ENCODE measurements around the gene TTC38.

TTC38 gene

DNA sequence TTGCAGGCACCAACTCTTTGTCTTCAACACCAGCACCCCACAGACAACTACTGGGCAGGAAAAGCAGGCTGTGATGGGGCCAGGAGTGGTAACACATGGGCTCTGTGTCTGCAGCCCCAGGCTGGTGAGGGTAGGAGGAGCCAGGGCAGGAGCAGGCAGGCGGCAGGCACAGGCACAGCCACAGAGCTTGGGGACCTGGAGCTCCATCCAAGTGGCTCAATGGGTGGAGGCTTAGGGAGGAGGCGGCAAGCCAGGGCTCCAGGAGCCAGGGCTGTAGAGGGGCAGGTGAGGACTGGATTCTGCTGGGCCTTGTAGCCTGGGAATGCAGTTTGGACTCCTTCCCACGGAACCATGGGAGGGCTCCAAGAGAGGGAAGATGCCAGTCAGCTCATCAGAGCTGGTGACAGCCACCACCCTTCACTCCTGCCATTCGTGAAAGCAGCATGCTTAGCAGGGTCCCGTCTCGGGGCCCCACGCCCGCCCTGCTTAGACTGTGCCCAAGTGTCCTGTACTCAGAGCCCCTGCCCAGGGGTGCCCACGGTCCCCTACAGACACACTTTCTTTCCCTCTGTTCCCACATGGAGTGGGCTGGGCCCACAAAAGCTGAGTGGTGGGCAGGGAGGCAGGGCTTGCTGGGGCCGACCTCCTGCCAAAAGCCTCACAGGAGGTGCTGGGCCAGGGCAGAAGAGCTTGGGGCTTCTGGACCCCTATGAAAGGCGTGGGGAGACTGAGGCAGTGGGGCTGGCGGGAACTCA is 12.4 kb downstream of the TTC38 start:
- DNase-seq (ENCODE audit: low spot score) = no peak
- TF ChIP-seq, protein P1, sequence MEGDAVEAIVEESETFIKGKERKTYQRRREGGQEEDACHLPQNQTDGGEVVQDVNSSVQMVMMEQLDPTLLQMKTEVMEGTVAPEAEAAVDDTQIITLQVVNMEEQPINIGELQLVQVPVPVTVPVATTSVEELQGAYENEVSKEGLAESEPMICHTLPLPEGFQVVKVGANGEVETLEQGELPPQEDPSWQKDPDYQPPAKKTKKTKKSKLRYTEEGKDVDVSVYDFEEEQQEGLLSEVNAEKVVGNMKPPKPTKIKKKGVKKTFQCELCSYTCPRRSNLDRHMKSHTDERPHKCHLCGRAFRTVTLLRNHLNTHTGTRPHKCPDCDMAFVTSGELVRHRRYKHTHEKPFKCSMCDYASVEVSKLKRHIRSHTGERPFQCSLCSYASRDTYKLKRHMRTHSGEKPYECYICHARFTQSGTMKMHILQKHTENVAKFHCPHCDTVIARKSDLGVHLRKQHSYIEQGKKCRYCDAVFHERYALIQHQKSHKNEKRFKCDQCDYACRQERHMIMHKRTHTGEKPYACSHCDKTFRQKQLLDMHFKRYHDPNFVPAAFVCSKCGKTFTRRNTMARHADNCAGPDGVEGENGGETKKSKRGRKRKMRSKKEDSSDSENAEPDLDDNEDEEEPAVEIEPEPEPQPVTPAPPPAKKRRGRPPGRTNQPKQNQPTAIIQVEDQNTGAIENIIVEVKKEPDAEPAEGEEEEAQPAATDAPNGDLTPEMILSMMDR (IDR thresholded peaks at IDR 0.05; ENCODE audit: borderline replicate concordance, control extremely low read depth, extremely low read depth, insufficient read depth, missing control alignments) = no peak
- in situ Hi-C loops (cut with MboI; ENCODE audit: low sequenced_read_pairs, unreplicated experiment) = no loop called here

DNA sequence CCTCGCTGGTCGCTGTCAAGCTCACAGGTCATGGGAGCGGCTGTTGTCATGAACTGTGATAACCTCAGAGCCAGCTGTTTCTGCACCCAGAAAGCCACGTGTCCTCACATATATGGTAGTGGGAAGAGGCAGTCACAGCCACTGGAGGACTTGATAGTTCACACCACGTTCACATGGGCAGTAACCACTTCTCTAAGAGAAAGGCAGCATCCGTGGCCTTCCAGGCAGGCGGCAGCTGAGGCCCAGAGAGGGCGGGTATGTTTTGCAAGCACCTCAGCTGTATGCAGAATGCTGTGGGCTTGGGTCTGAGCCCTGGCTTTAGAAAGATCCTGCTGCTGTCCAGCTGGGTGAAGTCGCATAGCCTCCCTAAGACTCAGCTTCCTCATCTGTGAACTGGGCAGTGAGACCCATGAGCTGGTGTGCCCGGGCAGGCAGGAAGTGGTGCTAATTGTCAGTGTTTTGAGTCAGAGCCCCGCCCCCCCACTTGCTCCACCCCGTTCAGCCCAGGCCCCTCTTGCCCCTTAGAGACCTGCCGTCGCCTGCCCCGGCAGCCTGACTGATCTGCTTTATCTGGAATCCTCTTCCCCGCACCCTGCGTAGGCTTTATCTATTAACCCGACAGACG is 13.3 kb downstream of the TTC38 start:
- in situ Hi-C loops (cut with MboI; ENCODE audit: low sequenced_read_pairs, unreplicated experiment) = no loop called here
- peak; percentile 62 for DNase-seq (ENCODE audit: low spot score)

DNA sequence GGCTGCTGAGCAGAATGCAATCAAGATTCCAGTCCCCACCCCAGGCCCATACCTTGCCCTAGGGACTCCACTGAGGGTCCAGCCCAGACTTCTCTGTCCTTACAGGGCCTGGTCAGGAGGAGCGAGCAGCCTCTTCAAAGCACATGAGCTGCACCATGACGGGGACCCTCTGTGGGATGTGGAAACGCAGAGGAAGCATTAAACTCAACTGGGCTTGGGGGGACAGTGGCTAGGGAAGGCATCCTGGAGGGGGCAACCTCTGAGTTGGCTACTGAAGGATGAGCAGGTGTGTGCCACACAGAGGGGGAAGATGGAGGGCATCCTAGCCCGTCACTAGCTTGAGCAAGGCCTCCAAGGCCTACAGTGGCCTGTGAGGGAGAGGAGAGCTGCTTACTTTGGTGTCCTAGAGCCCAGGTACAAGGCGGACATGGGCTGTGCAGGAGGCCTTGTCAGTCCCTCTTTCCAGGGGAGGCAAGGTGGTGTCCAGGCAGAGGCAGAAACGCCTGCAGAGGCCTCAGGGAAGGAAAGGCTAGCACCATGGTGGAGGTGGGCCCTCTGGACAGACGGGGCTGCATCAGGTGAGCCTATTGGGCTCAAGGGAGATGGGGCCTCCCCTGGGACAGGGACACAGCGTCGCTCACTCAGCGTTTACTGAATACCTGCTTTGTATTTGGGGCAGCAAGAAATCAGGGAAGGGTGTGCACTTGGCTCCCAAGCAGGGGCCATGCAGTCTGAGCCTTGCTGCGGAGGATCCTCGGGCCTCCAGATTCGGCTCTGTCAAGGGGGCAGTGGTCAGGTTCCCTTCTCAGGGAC is 14.3 kb downstream of the TTC38 start:
- in situ Hi-C loops (cut with MboI; ENCODE audit: low sequenced_read_pairs, unreplicated experiment) = no loop called here
- DNase-seq (ENCODE audit: low spot score) = no peak

More for the DNA sequence above, 13.3 kb downstream of the TTC38 start:
- TF ChIP-seq, protein P1 (IDR thresholded peaks at IDR 0.05; ENCODE audit: borderline replicate concordance, control extremely low read depth, extremely low read depth, insufficient read depth, missing control alignments) = no peak

DNA sequence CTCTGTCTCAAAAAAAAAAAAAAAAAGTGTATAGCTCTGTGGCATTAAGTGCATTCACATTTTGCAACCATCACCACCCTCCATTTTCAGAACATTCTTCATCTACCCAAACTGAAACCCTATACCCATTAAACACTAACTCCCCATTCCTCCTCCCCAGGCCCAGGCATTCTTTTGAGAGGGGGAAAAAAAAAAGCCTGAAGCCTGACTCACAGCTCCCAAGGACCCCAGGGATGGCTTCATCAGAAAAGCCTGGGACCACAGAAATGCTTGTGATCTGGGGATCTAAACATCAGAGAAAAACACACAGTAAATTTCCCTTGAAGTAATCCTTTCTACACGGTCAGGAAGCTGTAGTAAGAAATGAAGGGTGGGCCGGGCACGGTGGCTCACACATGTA is 18.2 kb downstream of the TTC38 start:
- in situ Hi-C loops (cut with MboI; ENCODE audit: low sequenced_read_pairs, unreplicated experiment) = no loop called here
- DNase-seq (ENCODE audit: low spot score) = no peak
- TF ChIP-seq, protein P1 (IDR thresholded peaks at IDR 0.05; ENCODE audit: borderline replicate concordance, control extremely low read depth, extremely low read depth, insufficient read depth, missing control alignments) = no peak

More for the DNA sequence above, 14.3 kb downstream of the TTC38 start:
- TF ChIP-seq, protein P1 (IDR thresholded peaks at IDR 0.05; ENCODE audit: borderline replicate concordance, control extremely low read depth, extremely low read depth, insufficient read depth, missing control alignments) = no peak

DNA sequence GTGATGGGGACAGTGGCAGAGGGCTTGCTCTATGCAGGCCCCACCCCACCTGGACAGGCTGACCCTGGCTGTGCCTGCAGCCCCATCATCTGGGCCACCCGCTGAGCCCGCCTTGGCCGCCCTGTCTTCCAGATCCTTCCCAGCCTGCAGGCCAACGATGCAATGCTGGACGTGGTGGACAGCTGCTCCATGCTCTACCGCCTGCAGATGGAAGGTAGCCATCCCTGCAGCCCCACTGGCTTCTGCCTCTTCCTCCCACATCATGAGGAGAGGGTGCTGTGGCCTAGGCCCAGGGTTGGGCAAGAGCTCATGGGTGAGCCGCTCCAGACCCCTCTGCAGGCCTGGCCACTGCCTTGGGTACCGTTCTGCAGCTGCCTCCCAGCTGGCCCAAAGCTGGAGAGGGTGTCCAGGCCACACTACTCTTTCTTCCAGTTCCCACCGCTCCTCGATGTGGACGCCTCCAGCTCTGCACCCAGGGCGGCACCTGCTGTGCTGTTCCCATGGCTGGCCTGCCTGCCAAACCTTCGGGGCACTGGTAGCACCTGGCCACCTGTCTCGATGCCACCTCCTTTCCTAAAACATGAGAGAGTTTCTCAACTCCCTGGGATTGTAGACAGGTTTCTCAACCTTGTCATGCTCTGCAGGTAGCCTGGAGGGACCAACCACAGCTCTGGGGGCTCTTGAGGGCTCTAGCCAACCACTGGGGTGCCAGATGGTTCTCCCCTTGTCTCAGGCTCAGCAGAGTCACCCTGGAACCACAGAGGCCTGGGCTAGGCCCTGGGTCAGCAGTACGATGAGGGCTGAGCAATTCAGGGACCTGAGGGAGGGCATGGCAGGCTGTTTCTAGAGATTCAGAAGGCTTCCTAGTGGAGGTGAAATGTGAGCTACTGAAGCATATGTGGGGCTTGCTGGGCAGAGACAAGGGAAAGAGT is 19.4 kb downstream of the TTC38 start:
- TF ChIP-seq, protein P1 (IDR thresholded peaks at IDR 0.05; ENCODE audit: borderline replicate concordance, control extremely low read depth, extremely low read depth, insufficient read depth, missing control alignments) = no peak
- no peak for DNase-seq (ENCODE audit: low spot score)
- in situ Hi-C loops (cut with MboI; ENCODE audit: low sequenced_read_pairs, unreplicated experiment) = no loop called here

Data from GM13976 (cell line).